Ascending aorta (tissue), 2 donors: ENCODE measurements around the gene RAB14. TPM values are rescaled to one million over a fixed set of nuclear protein-coding genes. Genes with fewer than 3 reads are reported as not detected.

Experiments
- DNase-seq, 2 donors: peaks; one replicate each; pipeline ENCODE4 v3.0.0-alpha.2; 2019; ENCODE audit warnings: low spot score in 2 of 2
- H3K27ac ChIP-seq, 2 donors: fragments of 200-600 bp; sonication (generic); one replicate each; pipeline ENCODE4 v1.5.1; 2016 to 2017; ENCODE audit warnings: mild to moderate bottlenecking in 1 of 2
- H3K27me3 ChIP-seq: fragments of 200-600 bp; sonication (generic); one replicate; pipeline ENCODE4 v1.5.1; 2017
- H3K36me3 ChIP-seq, 2 donors: fragments of 200-600 bp; sonication (generic); one replicate each; pipeline ENCODE4 v1.5.1; 2016
- H3K4me1 ChIP-seq, 2 donors: fragments of 200-600 bp; sonication (generic); one replicate each; pipeline ENCODE4 v1.5.1; 2016 to 2017; ENCODE audit warnings: mild to moderate bottlenecking in 1 of 2
- H3K4me3 ChIP-seq, 2 donors: fragments of 200-600 bp; sonication (generic); one replicate each; pipeline ENCODE4 v1.5.1; 2016 to 2017; ENCODE audit warnings: mild to moderate bottlenecking in 1 of 2
- H3K9me3 ChIP-seq, 2 donors: fragments of 200-600 bp; sonication (generic); one replicate each; pipeline ENCODE4 v1.5.1; 2016
- intact Hi-C: fragments of 100-400 bp; cut with DNase I; formaldehyde crosslinking; loops from one replicate; pipeline ENCODE4 v1.15.1; 2023
- total RNA-seq: library from RNA; depleted of rRNA; stranded (reverse); fragments of >200 nt; gene quantifications from one replicate; pipeline ENCODE4 v1.1.0, GENCODE V29; 2016
- TF ChIP-seq, protein P1 (sequence below), 3 experiments: fragments of 200-600 bp in 2 of 3; fragments of 450-650 bp in 1 of 3; sonication (generic) in 2 of 3; IDR thresholded peaks; one replicate each; pipeline ENCODE4 v1.5.1; 2016 to 2019; ENCODE audit warnings: antibody characterized with exemption in 3 of 3, mild to moderate bottlenecking in 1 of 3, moderate library complexity in 1 of 3

The RAB14 gene
- total RNA-seq, 1 donor from 2014 or later = 18.2 TPM

DNA sequence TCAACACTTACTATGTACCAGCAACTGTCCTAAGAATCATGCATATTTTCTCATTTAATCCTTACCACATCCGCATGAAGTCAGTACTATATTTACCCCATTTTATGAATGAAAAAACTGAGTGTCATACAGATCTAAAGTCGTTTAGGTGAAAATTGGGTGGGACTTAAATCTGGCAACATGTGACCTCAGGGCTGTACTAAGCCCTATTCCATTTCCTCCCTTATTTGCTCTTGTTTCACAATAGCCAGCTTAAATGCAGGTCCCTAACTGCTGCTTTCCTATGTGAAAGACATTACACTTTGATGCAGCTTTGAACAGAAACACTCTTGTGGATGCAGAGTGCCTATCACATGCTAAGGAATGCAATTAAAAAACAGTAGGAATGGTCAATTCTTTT, 2.5 kb upstream of the RAB14 start:
- H3K9me3 ChIP-seq = no peaks in the 10 kb centered on the region
- no peak for DNase-seq
- no peak overlapping the region for H3K4me3 ChIP-seq
- no peaks in the 10 kb centered on the region for H3K27me3 ChIP-seq
- H3K4me1 ChIP-seq = peaks cover 0 to 9% of the 10 kb centered on the region in 2 donors
- H3K36me3 ChIP-seq = no peaks in the 10 kb centered on the region
- intact Hi-C loops = loop anchor here (5.0 kb wide), 1 partner anchor 337 kb away; no protein-coding TSS in a partner anchor
- no peak overlapping the region for H3K27ac ChIP-seq
- TF ChIP-seq, protein P1, sequence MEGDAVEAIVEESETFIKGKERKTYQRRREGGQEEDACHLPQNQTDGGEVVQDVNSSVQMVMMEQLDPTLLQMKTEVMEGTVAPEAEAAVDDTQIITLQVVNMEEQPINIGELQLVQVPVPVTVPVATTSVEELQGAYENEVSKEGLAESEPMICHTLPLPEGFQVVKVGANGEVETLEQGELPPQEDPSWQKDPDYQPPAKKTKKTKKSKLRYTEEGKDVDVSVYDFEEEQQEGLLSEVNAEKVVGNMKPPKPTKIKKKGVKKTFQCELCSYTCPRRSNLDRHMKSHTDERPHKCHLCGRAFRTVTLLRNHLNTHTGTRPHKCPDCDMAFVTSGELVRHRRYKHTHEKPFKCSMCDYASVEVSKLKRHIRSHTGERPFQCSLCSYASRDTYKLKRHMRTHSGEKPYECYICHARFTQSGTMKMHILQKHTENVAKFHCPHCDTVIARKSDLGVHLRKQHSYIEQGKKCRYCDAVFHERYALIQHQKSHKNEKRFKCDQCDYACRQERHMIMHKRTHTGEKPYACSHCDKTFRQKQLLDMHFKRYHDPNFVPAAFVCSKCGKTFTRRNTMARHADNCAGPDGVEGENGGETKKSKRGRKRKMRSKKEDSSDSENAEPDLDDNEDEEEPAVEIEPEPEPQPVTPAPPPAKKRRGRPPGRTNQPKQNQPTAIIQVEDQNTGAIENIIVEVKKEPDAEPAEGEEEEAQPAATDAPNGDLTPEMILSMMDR (IDR thresholded peaks at IDR 0.05) = no peak

DNA sequence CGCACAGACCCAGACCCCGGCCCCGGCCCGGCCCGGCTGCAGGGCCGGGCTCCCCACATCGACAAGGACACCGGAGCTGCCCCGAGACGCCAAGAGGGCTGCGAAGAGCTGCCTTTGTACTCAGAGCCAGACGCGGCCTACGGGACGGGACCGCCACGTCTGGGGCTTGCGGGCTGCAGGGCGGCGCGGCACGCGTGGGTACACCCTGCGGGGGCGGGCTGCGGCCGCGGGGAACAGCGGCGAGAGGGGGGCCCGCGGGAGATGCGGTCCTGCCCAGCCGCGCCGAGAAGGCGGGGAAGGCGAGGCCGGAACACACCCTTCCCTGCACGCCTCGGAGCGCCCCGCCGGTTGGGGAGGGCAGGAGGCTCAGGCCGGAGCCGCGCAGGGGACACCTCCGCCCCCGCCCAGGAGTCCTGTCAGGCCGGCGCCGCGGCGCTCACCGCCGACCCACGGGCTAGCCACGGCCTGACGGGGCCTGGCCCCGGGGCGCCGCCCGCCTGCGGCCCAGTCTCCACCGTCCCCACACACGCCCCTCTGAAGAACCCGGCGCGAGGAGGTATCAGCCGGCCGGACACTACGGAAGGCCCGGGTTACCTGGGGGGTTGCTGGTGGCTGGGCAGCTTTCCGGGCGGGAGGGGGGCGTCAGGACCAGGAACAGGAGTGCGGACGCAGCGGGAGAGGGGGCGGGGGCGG, 478 bp downstream of the RAB14 start:
- peak overlapping the region; percentile 75 to 87 for H3K4me3 ChIP-seq
- H3K4me1 ChIP-seq = peaks cover 0 to 24% of the 10 kb centered on the region in 2 donors
- no peaks in the 10 kb centered on the region for H3K36me3 ChIP-seq
- TF ChIP-seq, protein P1 (IDR thresholded peaks at IDR 0.05) = no peak
- no peaks in the 10 kb centered on the region for H3K27me3 ChIP-seq
- peak; percentile 11 to 70 for DNase-seq
- intact Hi-C loops = loop anchor here (5.0 kb wide), 1 partner anchor 334 kb away; no protein-coding TSS in a partner anchor
- H3K9me3 ChIP-seq = no peaks in the 10 kb centered on the region
- peak overlapping the region; percentile 90 to 96 for H3K27ac ChIP-seq

DNA sequence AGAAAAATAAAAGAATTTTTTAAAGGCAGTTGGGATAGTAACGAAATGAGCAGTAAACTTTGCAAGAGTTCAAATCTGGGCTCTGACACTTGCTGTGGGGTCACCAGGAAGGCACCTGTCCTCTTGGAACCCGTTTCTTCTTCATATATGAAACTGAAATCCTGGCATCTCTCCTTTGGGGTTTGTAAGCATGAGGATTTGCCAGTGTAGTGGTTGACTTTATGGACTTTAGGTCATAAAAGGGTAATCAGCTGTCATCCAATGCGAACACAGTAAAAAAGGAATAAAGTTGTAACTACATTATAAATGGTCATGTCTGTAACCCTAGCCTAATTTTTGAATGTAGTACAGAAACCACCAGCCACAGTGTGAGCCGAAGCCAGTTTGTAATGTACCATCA, 1.3 kb downstream of the RAB14 start:
- TF ChIP-seq, protein P1 (IDR thresholded peaks at IDR 0.05) = no peak
- no peak for DNase-seq
- intact Hi-C loops = loop anchor here (5.0 kb wide), 1 partner anchor 333 kb away; no protein-coding TSS in a partner anchor
- Histone ChIP-seq H3K27ac (peak overlapping the region; percentile 90 to 96), H3K36me3 (no peaks in the 10 kb centered on the region), H3K27me3 (no peaks in the 10 kb centered on the region), H3K4me3 (peak overlapping the region; percentile 75 to 87), H3K4me1 (peaks cover 0 to 32% of the 10 kb centered on the region in 2 donors), H3K9me3 (no peaks in the 10 kb centered on the region)

DNA sequence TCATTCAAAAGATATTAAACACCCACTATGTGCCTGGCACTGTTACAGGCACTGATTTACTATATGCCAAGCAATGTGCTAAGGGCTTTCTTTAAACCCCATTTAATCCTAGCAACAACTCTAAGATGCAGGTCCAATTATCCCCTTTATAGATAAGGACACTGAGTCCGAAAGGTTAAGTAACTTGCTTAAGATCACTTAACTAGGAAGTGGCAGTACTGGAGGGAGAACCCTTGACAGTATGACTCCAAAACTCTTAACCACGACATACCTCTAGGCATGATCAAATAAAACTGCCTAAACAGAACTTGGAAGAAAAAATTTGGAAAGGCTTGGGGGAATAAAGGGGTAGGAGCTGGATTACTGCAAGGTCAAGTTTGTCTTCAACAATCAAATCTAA, 1.7 kb downstream of the RAB14 start:
- intact Hi-C loops = loop anchor here (5.0 kb wide), 1 partner anchor 333 kb away; no protein-coding TSS in a partner anchor
- H3K36me3 ChIP-seq = no peaks in the 10 kb centered on the region
- peaks cover 0 to 35% of the 10 kb centered on the region in 2 donors for H3K4me1 ChIP-seq
- DNase-seq = no peak
- TF ChIP-seq, protein P1 (IDR thresholded peaks at IDR 0.05) = no peak
- H3K9me3 ChIP-seq = no peaks in the 10 kb centered on the region
- H3K27ac ChIP-seq = no peak overlapping the region
- no peaks in the 10 kb centered on the region for H3K27me3 ChIP-seq
- peak overlapping the region; percentile 75 to 87 for H3K4me3 ChIP-seq

DNA sequence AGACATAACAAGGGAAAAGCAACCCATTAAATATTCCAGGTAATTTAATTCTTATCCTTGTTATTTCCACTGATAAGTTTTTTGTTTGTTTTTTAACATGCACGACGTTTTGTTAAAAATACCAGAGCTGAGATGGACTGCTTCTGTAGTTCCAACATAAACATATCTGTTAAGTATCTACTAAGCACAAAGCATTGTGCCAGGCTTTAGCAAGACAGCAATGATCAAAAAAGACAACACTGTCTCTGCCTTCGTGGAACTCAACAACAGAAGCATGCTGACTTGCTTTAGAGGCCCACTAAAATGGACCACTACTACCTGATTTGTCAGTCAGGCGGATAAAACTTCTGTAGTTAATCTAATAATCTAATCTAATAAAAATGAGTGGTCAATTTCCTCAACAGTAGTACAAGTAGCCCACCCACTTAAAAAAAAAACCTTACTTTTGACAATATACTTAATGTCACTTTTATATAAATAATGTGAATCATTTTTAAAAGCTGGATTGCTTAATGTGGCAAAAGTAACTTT, 3.1 kb downstream of the RAB14 start:
- Histone ChIP-seq H3K4me1 (peaks cover 0 to 45% of the 10 kb centered on the region in 2 donors), H3K27me3 (no peaks in the 10 kb centered on the region), H3K4me3 (peak overlapping the region in 1 of 2 donors; percentile 75), H3K27ac (no peak overlapping the region), H3K36me3 (no peaks in the 10 kb centered on the region), H3K9me3 (no peaks in the 10 kb centered on the region)
- no peak for DNase-seq
- intact Hi-C loops = no loop called here
- TF ChIP-seq, protein P1 (IDR thresholded peaks at IDR 0.05) = no peak
